SK-N-MC (cell line): ENCODE data around the gene CPT1B.

ENCODE experiments used
- DNase-seq: peaks from one replicate; pipeline ENCODE4 v3.0.0-alpha.2; 2011; ENCODE audit warnings: low read depth, low spot score
- H3K27ac ChIP-seq: fragments of 200-600 bp; sonication (generic); 2 replicates; pipeline ENCODE4 v1.5.1; 2016; ENCODE audit warnings: mixed run types
- H3K36me3 ChIP-seq: fragments of 200-600 bp; sonication (generic); 2 replicates; pipeline ENCODE4 v1.6.1; 2017; ENCODE audit warnings: antibody characterized with exemption, low read length, mixed read lengths; ENCODE audit not compliant: insufficient read depth
- H3K4me3 ChIP-seq: fragments of 200-600 bp; sonication (generic); 2 replicates; pipeline ENCODE4 v1.5.1; 2016
- H3K9ac ChIP-seq: fragments of 200-600 bp; sonication (generic); 2 replicates; pipeline ENCODE4 v1.8.0; 2017; ENCODE audit warnings: mixed run types, mixed read lengths; ENCODE audit not compliant: insufficient read length
- H3K9me3 ChIP-seq: fragments of 200-600 bp; sonication (generic); 2 replicates; pipeline ENCODE4 v1.6.1; 2017; ENCODE audit warnings: low read depth, mild to moderate bottlenecking, antibody characterized with exemption, low read length, moderate library complexity, mixed read lengths
- EZH2 ChIP-seq: fragments of 200-600 bp; sonication (generic); IDR thresholded peaks from one replicate; pipeline ENCODE4 v1.6.1; 2017; ENCODE audit warnings: antibody characterized with exemption
- FOXP2 ChIP-seq: optimal IDR thresholded peaks from 2 replicates; pipeline ENCODE3; 2011; ENCODE audit warnings: mild to moderate bottlenecking, moderate library complexity; ENCODE audit not compliant: insufficient read depth; ENCODE audit errors: extremely low read length, control extremely low read depth
- POLR2AphosphoS5 ChIP-seq: IDR thresholded peaks from 2 replicates; pipeline ENCODE4 v1.6.1; 2012; ENCODE audit warnings: mild to moderate bottlenecking, low read depth, low read length, borderline replicate concordance

The CPT1B gene

GRCh38 chr22:50606165-50606945, 28.1 kb upstream of the CPT1B start:
- Histone ChIP-seq H3K27ac (no peak overlapping the region), H3K9ac (no peak overlapping the region), H3K4me3 (no peak overlapping the region), H3K36me3 (no peaks in the 10 kb centered on the region), H3K9me3 (no peaks in the 10 kb centered on the region)
- TF ChIP-seq FOXP2 (no peak), EZH2 (no peak), POLR2AphosphoS5 (no peak)
- no peak for DNase-seq

GRCh38 chr22:50605613-50606074, 27.4 kb upstream of the CPT1B start:
- Histone ChIP-seq H3K27ac (no peak overlapping the region), H3K4me3 (no peak overlapping the region), H3K9ac (no peak overlapping the region), H3K9me3 (no peaks in the 10 kb centered on the region), H3K36me3 (no peaks in the 10 kb centered on the region)
- TF ChIP-seq EZH2 (no peak), FOXP2 (no peak), POLR2AphosphoS5 (no peak)
- DNase-seq: no peak

- H3K27ac ChIP-seq: no peak overlapping the region
- no peak overlapping the region for H3K9ac ChIP-seq
- no peaks in the 10 kb centered on the region for H3K9me3 ChIP-seq
- H3K36me3 ChIP-seq: no peaks in the 10 kb centered on the region
- no peak overlapping the region for H3K4me3 ChIP-seq
- TF ChIP-seq POLR2AphosphoS5 (no peak), EZH2 (no peak), FOXP2 (no peak)
- DNase-seq: no peak
Observed at GRCh38 chr22:50605002-50605612, 26.9 kb upstream of the CPT1B start.

GRCh38 chr22:50604256-50605001, 26.2 kb upstream of the CPT1B start:
- Histone ChIP-seq H3K27ac (no peak overlapping the region), H3K36me3 (no peaks in the 10 kb centered on the region), H3K9ac (no peak overlapping the region), H3K9me3 (no peaks in the 10 kb centered on the region), H3K4me3 (no peak overlapping the region)
- DNase-seq: no peak
- no peak for TF ChIP-seq FOXP2
- no peak for TF ChIP-seq EZH2
- TF ChIP-seq POLR2AphosphoS5: no peak

DNA sequence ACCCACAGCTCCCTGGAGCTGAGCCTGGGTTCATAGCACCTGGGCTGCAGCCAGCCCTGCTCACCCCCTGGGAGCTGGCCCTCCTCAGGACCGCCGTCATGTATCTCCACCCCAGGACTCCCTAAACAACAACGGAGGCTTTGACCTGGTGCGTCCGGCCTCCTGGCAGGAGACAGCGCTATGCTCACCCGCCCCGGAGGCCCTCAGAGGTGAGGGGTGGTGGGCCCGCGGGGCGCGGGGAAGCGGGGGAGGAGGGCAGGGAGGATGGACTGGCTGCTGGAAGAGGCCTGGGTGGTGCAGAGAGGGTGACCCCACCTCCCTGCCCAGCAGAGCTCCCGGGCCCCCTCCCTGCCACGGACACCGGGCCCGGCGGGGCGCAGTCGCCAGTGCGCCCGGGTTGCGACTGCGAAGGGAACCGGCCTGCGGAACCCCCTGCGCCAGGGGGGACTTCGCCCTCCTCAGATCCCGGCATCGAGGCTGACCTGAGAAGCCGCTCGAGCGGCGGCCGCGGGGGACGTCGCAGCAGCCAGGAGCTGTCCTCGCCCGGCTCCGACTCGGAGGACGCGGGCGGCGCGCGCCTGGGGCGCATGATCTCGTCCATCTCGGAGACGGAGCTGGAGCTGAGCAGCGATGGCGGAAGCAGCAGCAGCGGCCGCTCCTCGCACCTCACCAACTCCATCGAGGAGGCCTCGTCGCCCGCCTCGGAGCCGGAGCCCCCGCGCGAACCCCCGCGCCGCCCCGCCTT, 25.5 kb upstream of the CPT1B start:
- no peak for DNase-seq

DNA sequence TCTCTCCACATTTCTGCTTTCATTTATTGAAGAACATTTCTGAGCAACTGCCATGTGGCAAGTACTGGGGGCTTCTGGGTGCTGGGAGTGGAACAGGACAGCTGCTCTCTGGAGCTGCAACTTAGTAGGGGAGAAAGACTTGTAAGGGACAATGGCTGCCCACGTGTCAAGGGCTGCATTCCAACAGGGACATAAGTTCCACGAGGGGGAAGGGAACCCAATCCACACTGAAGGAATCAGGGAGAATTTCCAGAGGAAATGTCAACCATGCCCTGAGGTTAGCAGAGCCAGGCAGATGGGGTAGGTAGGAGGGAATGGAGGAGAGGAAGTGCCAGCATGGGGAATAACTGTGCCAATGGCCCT, 24.1 kb upstream of the CPT1B start:
- Histone ChIP-seq H3K36me3 (no peaks in the 10 kb centered on the region), H3K27ac (no peak overlapping the region), H3K4me3 (no peak overlapping the region), H3K9ac (no peak overlapping the region), H3K9me3 (no peaks in the 10 kb centered on the region)
- TF ChIP-seq FOXP2 (no peak), POLR2AphosphoS5 (no peak), EZH2 (no peak)
- no peak for DNase-seq

More for the DNA sequence above, 25.5 kb upstream of the CPT1B start:
- Histone ChIP-seq H3K36me3 (no peaks in the 10 kb centered on the region), H3K9ac (no peak overlapping the region), H3K9me3 (no peaks in the 10 kb centered on the region), H3K27ac (no peak overlapping the region), H3K4me3 (no peak overlapping the region)
- TF ChIP-seq EZH2 (no peak), FOXP2 (no peak), POLR2AphosphoS5 (no peak)

DNA sequence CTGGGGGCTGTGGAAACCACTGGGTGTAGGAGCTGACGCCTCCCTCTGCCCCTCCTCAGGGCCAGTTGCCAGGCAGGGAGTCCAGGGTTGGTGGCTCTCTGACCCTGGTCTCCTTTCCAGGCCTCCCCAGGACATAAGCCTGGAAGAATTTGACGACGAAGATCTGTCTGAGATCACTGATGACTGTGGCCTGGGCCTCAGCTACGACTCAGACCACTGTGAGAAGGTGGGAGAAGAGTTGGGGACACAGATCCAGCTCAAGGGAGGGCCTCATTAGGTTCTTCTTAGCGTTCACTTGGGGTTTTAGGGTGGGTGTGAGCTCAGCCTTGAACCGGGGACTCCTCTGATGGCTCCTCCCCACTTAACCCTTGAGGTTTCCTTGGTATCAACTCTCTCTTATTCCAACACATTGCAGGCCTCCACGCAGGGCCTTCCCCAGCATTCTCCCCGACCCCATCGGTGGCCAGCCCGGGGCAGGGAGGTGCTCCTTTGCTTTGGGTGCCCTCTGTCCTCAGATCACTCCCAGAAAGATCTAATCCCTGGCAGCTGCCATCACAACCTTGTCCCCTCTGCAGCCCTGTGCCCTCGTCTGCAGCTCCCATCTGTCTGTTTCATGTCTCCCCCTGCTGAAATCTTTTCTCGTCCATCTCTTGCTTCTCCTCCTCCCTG, 23.6 kb upstream of the CPT1B start:
- H3K27ac ChIP-seq: no peak overlapping the region
- no peak for TF ChIP-seq POLR2AphosphoS5
- no peak for TF ChIP-seq FOXP2
- TF ChIP-seq EZH2: no peak
- no peak for DNase-seq

More for the DNA sequence above, 23.6 kb upstream of the CPT1B start:
- no peaks in the 10 kb centered on the region for H3K36me3 ChIP-seq
- H3K9ac ChIP-seq: no peak overlapping the region
- H3K4me3 ChIP-seq: no peak overlapping the region
- no peaks in the 10 kb centered on the region for H3K9me3 ChIP-seq
